ENCODE results near the gene NCL.
"Not testable (repeated sequence)": the region's sequence is repeated elsewhere in the genome, so short reads cannot be mapped to it uniquely, and the experiment has no call there.

The NCL gene

GRCh38 chr2:231427116-231427515, 37.2 kb downstream of the NCL start:
- no peak for DNase-seq

- no peak for DNase-seq
Observed at GRCh38 chr2:231425811-231426703, 38.2 kb downstream of the NCL start.

GRCh38 chr2:231425291-231425810, 38.9 kb downstream of the NCL start:
- DNase-seq = no peak

- no peak for DNase-seq
Observed at GRCh38 chr2:231423176-231423575, 41.1 kb downstream of the NCL start.

- DNase-seq = no peak
Observed at GRCh38 chr2:231422056-231422455, 42.2 kb downstream of the NCL start.

- no peak for DNase-seq
Observed at GRCh38 chr2:231421051-231421580, 43.2 kb downstream of the NCL start.

GRCh38 chr2:231418820-231419640, 45.3 kb downstream of the NCL start:
- DNase-seq = no peak

- no peak for DNase-seq
Observed at GRCh38 chr2:231415029-231415428, 49.3 kb downstream of the NCL start.

GRCh38 chr2:231413921-231414476, 50.3 kb downstream of the NCL start:
- DNase-seq = no peak

GRCh38 chr2:231413456-231413855, 50.8 kb downstream of the NCL start:
- no peak for DNase-seq

GRCh38 chr2:231412618-231412963, 51.7 kb downstream of the NCL start:
- no peak for DNase-seq

- DNase-seq = peak; percentile 68
Observed at GRCh38 chr2:231411831-231412617, 52.3 kb downstream of the NCL start.

GRCh38 chr2:231411237-231411636, 53.0 kb downstream of the NCL start:
- DNase-seq = no peak

- DNase-seq = no peak
Observed at GRCh38 chr2:231410293-231411004, 53.8 kb downstream of the NCL start.

- DNase-seq = no peak
Observed at GRCh38 chr2:231409776-231410175, 54.5 kb downstream of the NCL start.

- DNase-seq = not testable (repeated sequence)
Observed at GRCh38 chr2:231408304-231408703, 56.0 kb downstream of the NCL start.

- not testable (repeated sequence) for DNase-seq
Observed at GRCh38 chr2:231407686-231408085, 56.6 kb downstream of the NCL start.

GRCh38 chr2:231405601-231406367, 58.5 kb downstream of the NCL start:
- DNase-seq = not testable (repeated sequence)

- DNase-seq = not testable (repeated sequence)
Observed at GRCh38 chr2:231404183-231404578, 60.1 kb downstream of the NCL start.

All from NCI-H526 treated with DMSO at 0.1 percent for 48 hours (cell line).